ENCODE results near the gene OPA3.

OPA3 gene

DNA sequence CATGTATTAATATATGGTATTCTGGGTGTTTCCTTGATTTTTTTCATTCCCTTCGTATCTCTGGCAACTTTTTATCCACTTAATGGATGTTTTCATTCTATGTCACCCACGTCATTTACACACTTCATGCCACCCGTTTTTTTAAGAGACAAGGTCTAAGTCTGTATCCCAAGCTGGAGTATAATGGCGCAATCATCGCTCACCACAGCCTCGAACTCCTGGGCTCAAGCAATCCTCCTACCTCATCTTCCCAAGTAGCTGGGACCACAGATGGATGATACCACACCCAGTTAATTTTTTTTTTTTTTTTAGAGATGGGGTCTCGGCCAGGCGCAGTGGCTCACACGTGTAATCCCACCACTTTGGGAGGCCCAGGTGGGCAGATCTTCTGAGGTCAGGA lies 80.7 kb downstream of the OPA3 start:
- no peak for DNase-seq (ENCODE audit: low read depth)

DNA sequence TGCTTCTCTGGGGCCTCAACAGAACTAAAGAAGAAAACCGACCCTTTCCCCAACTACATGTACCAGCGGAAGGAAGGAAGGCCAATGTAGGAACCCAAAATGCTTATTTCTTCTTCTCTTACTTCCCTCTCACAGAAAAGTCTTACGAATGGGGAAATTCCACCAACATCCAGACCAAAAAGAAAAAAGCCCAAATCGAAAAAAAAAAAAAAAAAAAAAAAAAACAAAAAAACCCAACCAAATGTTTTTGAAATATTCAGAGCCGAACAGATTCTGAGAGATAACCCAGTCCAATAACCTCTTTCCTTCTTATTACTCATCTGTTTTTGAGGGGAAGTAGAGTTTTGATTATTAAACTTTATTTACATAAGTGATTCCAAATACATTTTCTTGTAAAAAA lies 82.5 kb downstream of the OPA3 start:
- no peak for DNase-seq (ENCODE audit: low read depth)

DNA sequence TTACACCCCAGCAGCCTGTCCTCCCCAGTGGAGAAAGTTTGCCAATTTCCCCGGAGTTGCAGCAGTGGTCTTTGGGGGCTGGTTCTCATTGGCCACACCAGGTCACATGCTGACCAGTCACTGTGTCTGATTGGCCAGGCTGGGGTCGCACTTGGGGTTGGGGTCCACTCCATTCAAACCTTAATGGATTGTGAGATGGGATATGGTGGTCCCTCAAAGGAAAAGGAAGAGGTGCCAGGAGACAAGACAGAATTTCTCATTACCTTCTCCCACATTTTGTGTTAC lies 82.9 kb downstream of the OPA3 start:
- DNase-seq (ENCODE audit: low read depth) = no peak

DNA sequence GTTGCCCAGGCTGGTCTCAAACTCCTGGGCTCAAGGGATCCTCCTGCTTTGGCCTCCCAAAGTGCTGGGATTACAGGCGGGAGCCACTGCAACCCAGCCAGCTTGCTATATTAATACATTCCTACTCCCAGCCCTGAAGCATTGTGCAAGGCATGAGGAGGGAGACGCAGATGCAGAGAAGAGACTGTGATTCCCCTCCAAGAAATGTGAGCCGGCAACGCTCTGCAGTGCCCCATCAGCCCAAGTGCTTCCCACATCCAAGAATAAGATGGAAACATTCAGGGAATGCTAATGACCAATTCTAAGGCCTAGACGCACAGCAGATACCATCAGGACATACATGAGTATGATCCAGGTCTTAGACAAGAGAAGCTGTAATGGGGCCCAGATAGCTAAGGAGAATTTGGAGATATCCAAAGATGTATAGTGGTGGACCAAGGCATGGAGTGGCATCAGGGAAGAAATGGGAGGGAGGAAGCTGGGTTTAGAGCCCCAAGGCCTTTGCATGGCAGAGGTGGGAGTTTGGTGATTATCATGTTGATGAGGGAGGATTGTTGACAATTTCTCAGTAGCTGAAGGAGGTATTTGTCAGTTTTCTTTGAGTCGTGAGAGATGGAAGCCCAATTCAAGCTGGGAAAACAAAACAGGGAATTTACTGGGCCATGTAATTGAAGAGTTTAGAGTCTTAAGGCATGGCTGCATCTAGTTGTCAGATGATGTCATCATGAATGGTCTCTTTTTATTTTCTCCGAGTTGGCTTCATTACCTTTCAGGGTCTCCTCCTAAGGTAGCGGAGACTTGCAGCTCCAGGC lies 83.5 kb downstream of the OPA3 start:
- DNase-seq (ENCODE audit: low read depth) = no peak

DNA sequence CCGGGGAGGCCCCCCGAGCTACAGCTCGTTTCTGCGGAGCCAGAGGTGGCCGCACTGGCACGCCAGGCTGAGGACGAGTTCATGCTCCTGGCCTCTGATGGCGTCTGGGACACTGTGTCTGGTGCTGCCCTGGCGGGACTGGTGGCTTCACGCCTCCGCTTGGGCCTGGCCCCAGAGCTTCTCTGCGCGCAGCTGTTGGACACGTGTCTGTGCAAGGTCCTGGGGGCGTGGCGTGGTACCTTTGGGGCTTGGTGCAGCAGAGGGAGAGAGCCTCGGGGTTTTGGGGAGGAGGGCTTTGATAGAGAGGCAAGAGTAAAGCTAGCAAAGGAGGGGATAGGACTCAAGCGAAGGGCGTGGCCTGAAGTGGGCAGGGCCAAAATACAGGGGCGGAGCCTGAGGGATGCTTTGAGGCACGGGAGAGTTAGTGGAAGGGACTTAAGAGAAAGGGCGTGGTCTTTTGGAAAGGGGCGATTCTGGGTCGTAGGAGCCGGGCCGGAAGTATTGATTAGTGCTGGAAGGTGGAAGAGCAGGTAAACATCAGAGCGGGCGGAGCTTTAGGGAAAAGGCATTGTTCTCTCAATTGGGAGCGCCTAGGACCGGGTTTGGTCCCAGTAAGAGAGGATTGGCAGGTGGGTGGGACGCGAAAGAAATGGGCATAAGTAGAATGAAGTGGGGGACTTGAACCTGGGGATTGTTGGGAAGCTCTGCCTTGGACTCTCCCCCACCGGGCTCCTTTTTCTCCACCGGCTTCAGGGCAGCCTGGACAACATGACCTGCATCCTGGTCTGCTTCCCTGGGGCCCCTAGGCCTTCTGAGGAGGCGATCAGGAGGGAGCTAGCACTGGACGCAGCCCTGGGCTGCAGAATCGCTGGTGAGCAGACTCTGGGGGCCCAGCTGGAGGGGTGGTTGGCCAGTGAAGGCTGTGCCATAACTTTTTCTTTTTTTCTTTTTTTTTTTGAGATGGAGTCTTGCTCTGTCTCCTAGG lies 85.1 kb downstream of the OPA3 start:
- DNase-seq (ENCODE audit: low read depth) = peak; percentile 35

DNA sequence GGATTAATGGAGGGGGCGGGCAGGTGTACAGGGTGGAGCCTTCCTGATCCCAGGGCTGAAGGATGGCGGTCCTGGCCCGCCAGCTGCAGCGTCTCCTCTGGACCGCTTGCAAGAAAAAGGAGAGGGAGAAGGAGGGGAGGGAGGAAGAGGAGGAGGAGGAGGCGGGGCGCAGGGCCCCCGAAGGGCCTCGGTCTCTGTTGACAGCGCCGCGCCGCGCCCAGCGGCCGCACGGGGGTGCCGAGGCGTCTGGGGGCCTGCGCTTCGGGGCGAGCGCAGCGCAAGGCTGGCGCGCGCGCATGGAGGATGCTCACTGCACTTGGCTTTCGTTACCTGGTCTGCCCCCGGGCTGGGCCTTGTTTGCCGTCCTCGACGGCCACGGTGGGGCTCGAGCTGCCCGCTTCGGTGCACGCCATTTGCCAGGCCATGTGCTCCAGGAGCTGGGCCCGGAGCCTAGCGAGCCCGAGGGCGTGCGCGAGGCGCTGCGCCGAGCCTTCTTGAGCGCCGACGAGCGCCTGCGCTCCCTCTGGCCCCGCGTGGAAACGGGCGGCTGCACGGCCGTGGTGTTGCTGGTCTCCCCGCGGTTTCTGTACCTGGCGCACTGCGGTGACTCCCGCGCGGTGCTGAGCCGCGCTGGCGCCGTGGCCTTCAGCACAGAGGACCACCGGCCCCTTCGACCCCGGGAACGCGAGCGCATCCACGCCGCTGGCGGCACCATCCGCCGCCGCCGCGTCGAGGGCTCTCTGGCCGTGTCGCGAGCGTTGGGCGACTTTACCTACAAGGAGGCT lies 86.0 kb downstream of the OPA3 start, which contains the start of gene PPM1N:
PPM1N (plus strand) TSS at position 33 of the 785 bp plus-strand sequence; CDS start at position 63, 30 bp downstream.
- peak; percentile 38 for DNase-seq (ENCODE audit: low read depth)

DNA sequence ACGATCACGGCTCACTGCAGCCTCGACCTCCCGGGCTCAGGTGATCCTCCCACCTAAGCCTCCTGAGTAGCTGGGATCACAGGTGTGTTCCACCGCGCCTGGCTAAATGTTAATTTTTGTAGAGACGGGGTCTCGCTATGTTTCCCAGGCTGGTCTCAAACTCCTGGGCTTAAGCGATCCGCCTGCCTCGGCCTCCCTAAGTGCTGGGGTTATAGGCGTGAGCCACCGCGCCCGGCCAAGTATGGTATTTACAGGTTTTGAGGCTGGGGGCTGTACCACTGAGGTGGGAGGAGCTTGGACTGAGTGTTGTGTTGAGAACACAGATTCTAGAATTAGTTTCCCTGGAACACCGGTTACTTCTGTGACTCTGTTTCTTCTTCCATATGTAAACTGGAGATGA lies 86.8 kb downstream of the OPA3 start:
- DNase-seq (ENCODE audit: low read depth) = no peak

DNA sequence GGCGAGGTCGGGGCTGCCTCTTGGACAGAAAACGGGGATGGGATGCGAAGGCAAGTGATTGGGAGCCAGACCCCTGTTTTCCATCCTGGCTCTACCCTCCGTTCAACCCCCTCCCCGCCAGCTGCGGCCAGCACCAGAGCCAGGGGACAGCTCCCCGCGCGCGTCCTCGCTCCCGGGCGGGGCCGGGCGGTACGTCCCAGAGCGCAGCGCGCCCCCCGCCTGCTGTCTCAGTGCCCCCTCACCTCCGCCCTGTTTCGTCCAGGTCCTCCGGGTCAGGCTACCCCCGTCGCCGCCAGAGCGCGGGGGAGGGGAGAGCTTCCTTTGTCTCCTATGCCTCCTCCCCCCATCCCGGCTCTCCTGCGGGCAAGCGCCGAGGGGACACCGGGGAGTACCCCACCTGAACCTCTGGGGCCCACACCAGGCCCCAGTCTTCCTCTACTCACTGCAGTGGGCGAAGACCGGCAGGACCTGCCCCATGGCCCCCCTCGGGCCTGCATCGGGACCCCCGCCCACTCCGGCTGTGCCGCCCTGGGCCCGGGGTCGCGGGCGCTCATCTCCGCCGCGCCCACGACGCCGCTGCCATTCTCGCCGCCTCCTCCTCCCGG lies 88.2 kb downstream of the OPA3 start:
- DNase-seq (ENCODE audit: low read depth) = no peak

DNA sequence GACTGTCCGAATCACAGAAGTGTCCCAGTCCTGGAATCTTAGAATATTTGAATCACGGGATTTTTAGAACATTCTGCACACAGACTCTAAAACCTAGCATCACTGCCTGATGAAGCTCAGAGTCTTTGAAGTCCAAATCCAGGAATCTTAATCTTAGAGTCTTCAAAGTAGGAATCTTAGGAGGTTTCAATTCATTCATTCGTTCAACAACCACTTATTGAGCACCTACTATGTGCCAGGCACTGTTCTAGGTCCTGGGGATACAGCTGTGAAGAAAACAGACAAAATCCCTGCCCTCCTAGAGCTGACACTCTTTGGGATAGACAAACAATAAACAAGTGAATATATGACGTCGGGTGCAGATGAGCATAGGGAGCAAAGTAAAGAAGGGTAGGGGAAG lies 89.4 kb downstream of the OPA3 start:
- DNase-seq (ENCODE audit: low read depth) = no peak

DNA sequence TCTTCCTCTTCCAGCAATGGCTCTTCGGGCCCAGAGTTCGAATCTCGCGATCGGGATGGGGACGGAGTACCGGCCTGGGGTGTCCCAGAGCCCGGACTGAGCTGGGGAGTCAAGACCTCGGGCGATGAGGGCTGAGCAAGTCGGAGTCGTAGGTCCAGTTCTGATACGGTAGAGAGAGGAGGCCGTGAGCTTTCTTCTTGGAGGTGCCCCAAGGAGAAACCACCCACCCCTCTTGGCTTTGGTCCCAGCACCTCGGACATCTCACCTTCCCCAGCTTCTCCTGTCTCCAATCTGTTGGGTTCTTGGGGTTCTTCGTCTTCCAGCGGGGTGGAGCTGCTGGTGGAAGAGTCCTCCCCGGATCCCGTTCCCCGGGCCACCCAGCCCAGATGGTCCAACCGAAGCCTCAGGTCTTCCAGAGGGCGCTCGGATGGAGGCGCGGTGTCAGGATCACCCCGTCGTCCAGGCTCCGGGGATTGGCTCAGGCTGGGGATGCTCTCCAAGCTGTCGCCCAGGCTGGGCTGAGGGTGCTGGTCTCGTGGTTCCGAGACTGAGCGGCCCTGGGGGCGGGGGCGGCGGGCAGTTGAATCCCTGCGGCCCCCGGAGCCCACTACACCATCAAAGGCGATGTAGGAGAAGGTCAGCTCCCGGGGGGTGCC lies 90.2 kb downstream of the OPA3 start:
- no peak for DNase-seq (ENCODE audit: low read depth)

DNA sequence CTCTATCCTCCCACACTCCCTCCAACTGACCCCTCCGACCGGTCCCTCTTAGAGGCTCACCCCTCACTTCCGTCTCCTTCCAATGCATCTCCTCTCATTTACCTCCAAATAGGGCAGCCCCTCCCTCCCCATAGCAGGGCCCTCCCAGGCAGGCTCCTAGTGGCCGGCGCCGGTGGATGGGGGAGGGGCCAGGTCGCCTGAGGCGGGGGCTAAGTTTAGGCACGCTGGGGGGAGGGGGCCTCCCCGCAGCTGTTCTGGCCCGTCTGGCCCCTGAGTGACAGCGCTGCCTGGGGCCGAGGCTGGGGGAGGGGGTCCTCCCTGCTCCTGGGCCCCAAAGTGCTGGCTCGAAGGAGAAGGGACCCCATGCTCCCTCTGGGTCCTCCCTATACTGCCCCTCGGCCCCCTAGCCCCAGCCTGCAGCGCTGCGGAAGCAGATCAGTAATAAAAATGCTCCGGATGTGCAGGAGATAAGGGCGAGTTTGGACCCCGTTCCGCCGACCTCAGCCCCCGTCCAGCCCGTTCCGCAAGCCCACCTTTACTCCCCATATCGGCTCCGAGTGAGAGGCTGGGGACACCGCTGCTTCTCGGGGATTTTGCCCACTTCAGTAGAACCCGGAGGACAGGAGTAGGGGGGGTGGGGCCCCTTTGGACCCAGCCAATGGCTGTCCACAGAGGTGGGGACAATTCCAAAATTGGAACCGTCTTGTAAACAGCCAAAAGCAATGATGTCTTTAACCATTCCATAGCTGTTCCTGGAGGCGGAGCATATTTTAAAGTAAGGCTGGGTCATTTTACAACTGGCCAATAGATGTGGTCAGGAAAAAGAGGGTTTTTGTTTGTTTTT lies 91.8 kb downstream of the OPA3 start:
- DNase-seq (ENCODE audit: low read depth) = no peak

DNA sequence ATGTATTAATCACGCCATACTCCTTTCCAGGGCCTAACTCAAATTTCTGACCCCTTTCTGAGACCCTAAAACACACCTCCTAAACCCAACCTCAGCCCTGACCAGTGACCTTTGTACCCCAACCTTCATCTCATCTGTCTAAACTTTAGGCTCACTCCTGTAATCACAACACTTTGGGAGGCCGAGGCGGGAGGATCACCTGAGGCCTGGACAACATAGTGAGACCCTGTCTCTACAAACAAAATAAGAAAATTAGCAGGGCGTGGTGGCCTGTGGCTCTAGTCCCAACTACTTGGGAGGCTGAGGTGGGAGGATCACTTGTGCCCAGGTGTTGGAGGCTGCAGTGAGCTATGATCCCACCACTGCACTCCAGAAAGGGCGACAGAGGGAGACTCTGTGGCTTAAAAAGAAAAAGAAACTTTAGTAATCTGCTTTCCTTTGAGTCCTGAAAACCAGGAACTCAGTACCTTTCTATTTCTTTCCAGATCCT lies 92.4 kb downstream of the OPA3 start:
- DNase-seq (ENCODE audit: low read depth) = no peak

DNA sequence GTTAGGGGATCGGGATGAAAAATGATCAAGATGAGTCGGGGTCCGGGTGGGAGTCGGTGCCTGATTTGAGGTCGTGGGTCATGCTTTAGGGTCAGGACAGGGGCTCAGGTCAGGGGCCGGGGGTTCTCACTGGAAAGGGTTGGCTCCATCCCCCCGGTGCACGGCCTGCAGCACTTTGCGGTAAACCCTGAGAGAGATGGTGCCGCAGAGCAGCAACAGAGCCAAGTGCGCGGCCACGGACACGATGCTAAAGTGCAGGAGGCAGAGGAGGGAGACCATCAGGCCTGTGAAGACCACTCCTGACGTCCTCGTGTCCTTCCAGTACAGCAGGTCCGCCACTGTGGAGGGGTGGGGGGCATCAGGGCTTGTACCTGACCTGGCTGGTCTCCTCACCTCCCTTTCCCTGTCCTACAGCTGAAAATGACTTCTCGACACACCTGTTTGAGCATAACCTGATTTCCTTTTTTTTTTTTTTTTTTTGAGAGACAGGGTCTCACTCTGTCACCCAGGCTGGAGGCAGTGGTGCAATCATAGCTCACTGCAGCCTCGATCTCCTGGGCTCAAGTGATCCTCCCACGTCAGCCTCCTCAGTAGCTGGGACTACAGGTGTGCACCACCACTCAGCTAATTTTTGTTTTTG lies 95.3 kb downstream of the OPA3 start:
- DNase-seq (ENCODE audit: low read depth) = no peak

DNA sequence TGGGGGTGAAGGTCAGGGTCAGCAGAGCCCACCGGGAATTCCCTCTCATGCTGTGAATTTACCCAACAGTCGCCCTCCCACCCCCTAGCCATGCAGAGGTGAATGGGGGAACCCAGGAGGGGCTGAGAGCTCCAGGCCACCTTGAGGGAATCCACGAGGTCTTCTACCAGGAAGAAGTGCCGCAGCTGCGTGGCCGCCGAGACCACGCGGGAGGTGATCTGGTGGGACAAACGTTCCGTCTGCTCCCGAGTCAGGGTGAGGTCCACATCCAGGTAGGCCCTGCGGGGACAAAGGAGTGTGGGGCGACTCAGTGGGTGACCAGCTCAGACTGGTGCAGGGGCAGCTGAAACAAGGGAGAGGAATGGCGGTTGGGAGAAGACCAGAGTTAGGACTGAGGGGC lies 95.9 kb downstream of the OPA3 start:
- no peak for DNase-seq (ENCODE audit: low read depth)

DNA sequence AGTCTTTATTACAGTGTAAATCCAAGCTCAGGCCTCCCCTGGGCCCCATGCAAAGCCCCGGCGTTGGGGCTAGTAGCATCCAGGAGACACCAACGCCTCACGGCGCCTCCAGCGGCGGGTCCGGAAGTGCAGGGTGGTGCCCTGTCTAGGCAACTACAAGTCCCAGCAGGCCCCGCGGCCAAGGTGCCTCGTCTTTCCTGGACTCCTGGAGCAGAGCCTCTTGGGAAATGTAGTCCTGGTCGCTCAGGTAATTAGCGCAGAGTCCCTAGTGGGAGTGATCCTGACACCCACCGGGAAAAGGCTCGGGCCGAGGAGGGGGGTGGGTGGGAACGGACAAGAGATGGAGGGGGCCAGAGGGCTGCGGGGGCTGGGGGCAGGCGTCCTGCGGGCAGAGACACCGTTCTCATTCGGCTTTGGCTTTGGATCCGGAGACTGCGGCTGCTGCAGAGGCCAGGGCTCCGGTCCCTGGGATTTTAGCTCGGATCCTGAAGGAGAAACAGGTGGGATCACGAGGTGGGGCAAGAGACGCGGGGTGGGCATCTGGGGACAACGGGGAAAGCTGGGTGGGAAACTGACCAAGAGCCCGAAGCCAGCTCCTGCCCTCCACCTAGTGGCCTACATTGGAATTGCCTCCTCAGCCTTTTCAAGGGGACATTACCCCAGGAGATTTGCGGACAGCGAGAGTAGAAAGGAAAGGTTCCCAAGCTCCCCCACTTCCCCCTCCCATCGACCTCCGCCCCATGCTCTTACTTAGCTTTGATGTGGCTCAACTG lies 99.1 kb downstream of the OPA3 start:
- peak; percentile 97 for DNase-seq (ENCODE audit: low read depth)

DNA sequence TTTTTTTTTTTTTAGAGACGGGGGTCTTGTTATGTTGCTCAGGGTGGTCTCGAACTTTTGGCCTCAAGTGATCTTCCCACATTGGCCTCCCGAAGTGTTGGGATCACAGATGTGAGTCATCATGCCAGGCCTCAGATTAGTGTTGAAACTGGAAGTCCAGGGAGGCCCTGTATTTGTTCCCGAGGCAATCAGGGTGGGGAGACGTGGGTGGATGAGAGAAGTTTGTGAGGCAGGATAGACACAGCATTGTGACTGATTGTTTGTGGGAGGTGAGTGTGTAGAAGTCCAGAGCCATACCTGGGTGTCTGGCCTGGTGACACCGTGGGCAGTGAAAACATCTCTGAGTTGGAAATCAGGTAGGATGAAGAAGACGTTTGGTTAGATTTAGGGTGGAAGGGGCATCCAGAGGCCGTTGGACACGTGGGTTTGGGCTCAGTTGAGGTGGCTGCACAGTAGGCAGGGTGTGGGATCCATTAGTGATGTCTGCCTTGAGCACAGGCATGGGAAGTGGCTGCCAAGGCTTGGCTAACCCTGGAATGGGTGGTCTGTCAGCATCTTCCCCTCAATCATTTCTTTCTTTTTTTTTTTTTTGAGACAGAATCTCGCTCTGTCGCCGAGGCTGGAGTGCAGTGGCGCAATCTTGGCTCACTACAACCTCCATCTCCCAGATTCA lies 100.2 kb downstream of the OPA3 start:
- DNase-seq (ENCODE audit: low read depth) = no peak

DNA sequence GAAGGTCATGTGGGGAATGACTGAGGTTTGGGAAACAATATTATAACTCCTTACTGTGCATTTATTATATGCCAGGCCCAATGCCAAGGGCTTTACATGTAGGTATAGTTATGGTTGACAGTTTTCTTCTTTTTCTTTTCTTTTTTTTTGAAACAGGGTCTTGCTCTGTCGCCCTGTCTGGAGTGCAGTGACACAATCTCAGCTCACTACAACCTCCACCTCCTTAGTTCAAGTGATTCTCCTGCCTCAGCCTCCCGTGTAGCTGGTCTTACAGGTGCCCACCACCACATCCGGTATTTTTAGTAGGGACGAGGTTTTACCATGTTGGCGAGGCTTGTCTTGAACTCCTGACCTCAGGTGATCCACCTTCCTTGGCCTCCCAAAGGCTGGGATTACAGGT lies 101.6 kb downstream of the OPA3 start:
- no peak for DNase-seq (ENCODE audit: low read depth)
